Measurements from ENCODE around the gene MUC15.
"Not testable (repeated sequence)": the region's sequence is repeated elsewhere in the genome, so short reads cannot be mapped to it uniquely, and the experiment has no call there.

The MUC15 gene

GRCh38 chr11:26571861-26572654, at the start of gene MUC15:
Gene MUC15, minus strand, starts transcription at chr11:26572263. Its CDS starts 5,169 bp downstream, at chr11:26567094.
- DNase-seq (ENCODE audit: low read depth): no peak

GRCh38 chr11:26621132-26621531, 49.1 kb upstream of the MUC15 start:
- DNase-seq (ENCODE audit: low read depth): no peak

- DNase-seq (ENCODE audit: low read depth): no peak
Observed at GRCh38 chr11:26620282-26621045, 48.4 kb upstream of the MUC15 start.

- no peak for DNase-seq (ENCODE audit: low read depth)
Observed at GRCh38 chr11:26618441-26618840, 46.4 kb upstream of the MUC15 start.

GRCh38 chr11:26613759-26614158, 41.7 kb upstream of the MUC15 start:
- DNase-seq (ENCODE audit: low read depth): no peak

- no peak for DNase-seq (ENCODE audit: low read depth)
Observed at GRCh38 chr11:26608507-26609146, 36.6 kb upstream of the MUC15 start.

GRCh38 chr11:26607725-26608506, 35.9 kb upstream of the MUC15 start:
- no peak for DNase-seq (ENCODE audit: low read depth)

- DNase-seq (ENCODE audit: low read depth): no peak
Observed at GRCh38 chr11:26599876-26600434, 27.9 kb upstream of the MUC15 start.

- no peak for DNase-seq (ENCODE audit: low read depth)
Observed at GRCh38 chr11:26599425-26599824, 27.4 kb upstream of the MUC15 start.

- no peak for DNase-seq (ENCODE audit: low read depth)
Observed at GRCh38 chr11:26597899-26598298, 25.8 kb upstream of the MUC15 start.

- DNase-seq (ENCODE audit: low read depth): not testable (repeated sequence)
Observed at GRCh38 chr11:26597049-26597689, 25.1 kb upstream of the MUC15 start.

GRCh38 chr11:26595207-26595865, 23.3 kb upstream of the MUC15 start:
- DNase-seq (ENCODE audit: low read depth): not testable (repeated sequence)

GRCh38 chr11:26593691-26594090, 21.6 kb upstream of the MUC15 start:
- DNase-seq (ENCODE audit: low read depth): no peak

- DNase-seq (ENCODE audit: low read depth): no peak
Observed at GRCh38 chr11:26587073-26587472, 15.0 kb upstream of the MUC15 start.

GRCh38 chr11:26584818-26585217, 12.8 kb upstream of the MUC15 start:
- DNase-seq (ENCODE audit: low read depth): no peak

- no peak for DNase-seq (ENCODE audit: low read depth)
Observed at GRCh38 chr11:26583550-26583949, 11.5 kb upstream of the MUC15 start.

GRCh38 chr11:26580929-26581328, 8.9 kb upstream of the MUC15 start:
- DNase-seq (ENCODE audit: low read depth): no peak

GRCh38 chr11:26579683-26580082, 7.6 kb upstream of the MUC15 start:
- no peak for DNase-seq (ENCODE audit: low read depth)

- no peak for DNase-seq (ENCODE audit: low read depth)
Observed at GRCh38 chr11:26578998-26579661, 7.1 kb upstream of the MUC15 start.

GRCh38 chr11:26575946-26576345, 3.9 kb upstream of the MUC15 start:
- no peak for DNase-seq (ENCODE audit: low read depth)
